Adrenal gland (tissue), 12 donors: ENCODE results near the gene NONO. TPM values are rescaled to one million over a fixed set of nuclear protein-coding genes. Genes with fewer than 3 reads are reported as not detected.
"Not testable (repeated sequence)": the region's sequence is repeated elsewhere in the genome, so short reads cannot be mapped to it uniquely, and the experiment has no call there.

ENCODE experiments used
- DNase-seq, 7 donors: peaks; one replicate each; pipeline ENCODE4 v3.0.0-alpha.2; 2019 to 2020
- H3K27ac ChIP-seq, 5 donors: fragments of 200-600 bp; sonication (generic) in 4 of 5; 1 replicate in 3 of 5; 2 replicates in 2 of 5; pipeline versions ENCODE4 v1.5.1 to v1.8.0; 2016 to 2020; ENCODE audit warnings: mild to moderate bottlenecking in 1 of 5
- H3K27me3 ChIP-seq: fragments of 200-600 bp; 2 replicates; pipeline ENCODE4 v1.8.0; 2021
- H3K36me3 ChIP-seq, 2 donors: fragments of 200-600 bp; replicated peaks in 1 of 2; 1 replicate in 1 of 2; 2 replicates in 1 of 2; pipeline versions ENCODE4 v1.5.1 to v1.8.0; 2018 to 2022
- H3K4me1 ChIP-seq, 2 donors: fragments of 200-600 bp; replicated peaks in 1 of 2; 1 replicate in 1 of 2; 2 replicates in 1 of 2; pipeline versions ENCODE4 v1.5.1 to v1.8.0; 2018 to 2021
- H3K4me3 ChIP-seq, 4 donors: fragments of 200-600 bp; sonication (generic) in 3 of 4; one replicate each; pipeline ENCODE4 v1.5.1; 2016 to 2018
- H3K9me3 ChIP-seq, 3 donors: fragments of 200-600 bp; sonication (generic) in 1 of 3; replicated peaks in 1 of 3; 1 replicate in 2 of 3; 2 replicates in 1 of 3; pipeline versions ENCODE4 v1.5.1 to v1.8.0; 2016 to 2021
- CTCF ChIP-seq, 6 experiments: fragments of 450-650 bp in 4 of 6; fragments of 200-600 bp in 2 of 6; sonication (generic) in 1 of 6; IDR thresholded peaks; 1 replicate in 5 of 6; 2 replicates in 1 of 6; pipeline versions ENCODE4 v1.5.1 to v1.8.0; 2016 to 2021; ENCODE audit warnings: antibody characterized with exemption in 6 of 6, mild to moderate bottlenecking in 2 of 6, moderate library complexity in 1 of 6
- POLR2A ChIP-seq, 2 donors: fragments of 450-650 bp; IDR thresholded peaks; one replicate each; pipeline ENCODE4 v1.6.1; 2017; ENCODE audit warnings: antibody characterized with exemption in 2 of 2, mild to moderate bottlenecking in 2 of 2, moderate library complexity in 1 of 2
- WGBS, 4 donors: extraction: QIAGEN DNeasy Blood & Tissue Kit in 2 of 4; methylation state at CpG; one replicate each; pipeline versions ENCODE4 v1.1.5 to v1.1.7; 2013 to 2017; 5-methylcytosine and 5-hydroxymethylcytosine counted together
- intact Hi-C, 2 donors: fragments of 100-400 bp; cut with DNase I; formaldehyde crosslinking; loops; one replicate each; pipeline versions ENCODE4 v1.14.1 to v1.15.0; 2022 to 2023
- polyA plus RNA-seq, 3 donors: library from polyadenylated mRNA; stranded (reverse); fragments of 200-250 nt in 2 of 3; fragments of 350-450 nt in 1 of 3; fragmentation: Illumina TruSeq in 1 of 3; extraction: RNeasy Lipid Tissue Mini Kit (QIAGEN cat#74804) in 1 of 3; gene quantifications; one replicate each; pipeline ENCODE4 v1.2.3, GENCODE V29; 2013 to 2014
- total RNA-seq, 9 donors: library from RNA; depleted of rRNA in 4 of 9; stranded (reverse); fragments of >200 nt in 4 of 9; fragments of 120-200 nt in 1 of 9; fragmentation: NEBNext Ultra II Directional in 1 of 9; extraction: Animal tissue kit (Norgen Biotek cat#: 25700) in 1 of 9; gene quantifications; one replicate each; pipeline versions ENCODE4 v1.1.0 to v1.2.4, GENCODE V29; 2013 to 2023
- donor health status: healthy with polysubstance abuse.
- donor health status: Bipolar disorder and iron deficiency.
- donor health status: DM: yes; HTN: yes; CAD: no.
- donor health status: DM: no; HTN: no; CAD: no.
- donor health status: DM: no; HTN: no; CAD: no.
- donor health status: DM: yes; HTN: yes; CAD: no.

Gene NONO
- total and polyA plus RNA-seq, 12 donors: 140 to 524 (median 320) TPM

DNA sequence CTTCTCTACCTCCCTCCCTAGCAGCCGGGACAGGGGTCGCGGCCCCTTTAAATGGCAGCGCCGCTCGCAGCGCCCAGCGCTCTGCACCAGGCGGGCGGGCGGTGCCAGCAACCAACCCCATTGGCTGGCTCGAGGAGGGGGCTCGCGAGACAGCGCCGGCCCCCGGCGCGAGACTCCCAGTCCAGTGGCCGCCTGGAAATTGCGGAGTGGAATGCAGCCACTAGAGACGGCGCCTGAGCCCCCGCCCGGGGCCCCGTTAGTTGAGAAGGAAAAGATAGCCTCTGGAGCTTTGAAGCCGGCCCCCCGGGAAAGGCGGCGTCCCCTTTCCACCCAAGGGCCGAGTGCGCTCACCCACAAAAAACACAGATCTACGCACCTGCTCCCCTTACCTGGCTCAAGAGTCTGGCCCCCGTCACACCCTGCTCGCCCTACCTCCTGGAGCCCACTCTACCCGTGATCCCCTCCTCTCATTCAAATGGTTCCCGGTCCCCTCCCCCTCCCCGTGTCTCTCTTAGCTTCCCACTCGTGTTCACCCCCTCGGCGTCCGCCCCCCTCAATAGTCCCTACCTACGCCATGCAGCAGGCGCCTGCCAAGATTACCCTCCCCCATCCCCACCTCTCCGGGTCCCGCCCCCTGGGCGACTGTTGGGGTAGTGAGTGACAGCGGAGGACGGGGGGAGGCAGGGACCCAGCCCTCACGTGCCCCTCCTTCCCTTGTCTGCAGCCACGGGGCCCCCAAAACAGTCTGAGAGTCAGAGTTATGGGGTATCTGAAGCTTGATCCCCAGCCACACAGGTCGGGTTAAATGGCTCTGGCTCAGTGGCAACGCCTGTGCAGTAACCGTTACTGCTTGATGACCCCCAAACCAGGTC is 29.1 kb upstream of the NONO start, which contains the start of gene ZMYM3:
TSS of gene ZMYM3 (minus strand) at position 49 of the 872 bp plus-strand sequence. CDS start 885 bp downstream, outside the sequence.
- Histone ChIP-seq H3K27ac (peak within 1 kb of the TSS; percentile 72 to 92 (median 86)), H3K36me3 (peaks cover 0 to 15% of the 10 kb centered on the region in 2 donors), H3K4me1 (peaks cover 0 to 7% of the 10 kb centered on the region in 2 donors), H3K27me3 (peaks cover 14% of the 10 kb centered on the region), H3K4me3 (peak within 1 kb of the TSS; percentile 33 to 60 (median 46)), H3K9me3 (no peaks in the 10 kb centered on the region)
- no peak for TF ChIP-seq CTCF (IDR thresholded peaks at IDR 0.05)
- TF ChIP-seq POLR2A (IDR thresholded peaks at IDR 0.05): peak; percentile 39 to 72
- peak; percentile 86 to 92 (median 89) for DNase-seq
- intact Hi-C loops: loop anchor here in 1 of 2 donors (5.0 kb wide), 1 partner anchor 33 kb away; no protein-coding TSS in a partner anchor
- WGBS, 4 donors: 0 to 34% (median 15%) methylated on average over 6 to 54 of the region's 54 CpGs

GRCh38 chrX:71256051-71256450 is 27.4 kb upstream of the NONO start:
- H3K4me1 ChIP-seq: peaks cover 0 to 7% of the 10 kb centered on the region in 2 donors
- peak overlapping the region; percentile 43 to 92 (median 86) for H3K27ac ChIP-seq
- H3K4me3 ChIP-seq: no peak overlapping the region
- DNase-seq: peak in 3 of 7 donors; percentile 28 to 49 (median 33)
- H3K9me3 ChIP-seq: no peaks in the 10 kb centered on the region
- peaks cover 14% of the 10 kb centered on the region for H3K27me3 ChIP-seq
- intact Hi-C loops: no loop called here
- 40 to 62% (median 59%) methylated on average over 6 of the region's 6 CpGs for WGBS, 4 donors
- no peaks in the 10 kb centered on the region for H3K36me3 ChIP-seq
- TF ChIP-seq POLR2A (IDR thresholded peaks at IDR 0.05): no peak

DNA sequence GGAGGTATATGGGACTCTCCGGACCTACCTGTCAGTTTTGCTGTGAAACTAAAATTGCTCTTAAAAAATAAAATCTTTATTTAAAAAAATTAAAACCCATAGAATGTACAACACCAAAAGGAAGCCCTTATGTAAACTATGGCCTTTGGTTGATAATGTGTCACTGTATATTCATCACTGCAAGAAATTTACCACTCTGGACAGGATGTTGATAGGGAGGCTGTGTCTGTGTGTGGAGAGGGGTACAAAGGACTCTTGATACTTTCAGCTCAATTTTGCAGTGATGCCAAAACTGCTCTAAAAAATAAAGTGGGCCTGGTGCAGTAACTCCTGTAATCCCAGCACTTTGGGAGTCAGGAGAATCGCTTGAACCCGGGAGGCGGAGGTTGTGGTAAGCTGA is 26.6 kb upstream of the NONO start:
- H3K4me3 ChIP-seq: no peak overlapping the region
- H3K27me3 ChIP-seq: peaks cover 12% of the 10 kb centered on the region
- no peak overlapping the region for H3K27ac ChIP-seq
- H3K36me3 ChIP-seq: no peaks in the 10 kb centered on the region
- TF ChIP-seq POLR2A (IDR thresholded peaks at IDR 0.05) (no peak), CTCF (IDR thresholded peaks at IDR 0.05) (no peak)
- no peak for DNase-seq
- H3K4me1 ChIP-seq: peaks cover 0 to 7% of the 10 kb centered on the region in 2 donors
- 77 to 97% (median 92%) methylated on average over 4 of the region's 4 CpGs for WGBS, 4 donors
- no peaks in the 10 kb centered on the region for H3K9me3 ChIP-seq
- intact Hi-C loops: no loop called here

DNA sequence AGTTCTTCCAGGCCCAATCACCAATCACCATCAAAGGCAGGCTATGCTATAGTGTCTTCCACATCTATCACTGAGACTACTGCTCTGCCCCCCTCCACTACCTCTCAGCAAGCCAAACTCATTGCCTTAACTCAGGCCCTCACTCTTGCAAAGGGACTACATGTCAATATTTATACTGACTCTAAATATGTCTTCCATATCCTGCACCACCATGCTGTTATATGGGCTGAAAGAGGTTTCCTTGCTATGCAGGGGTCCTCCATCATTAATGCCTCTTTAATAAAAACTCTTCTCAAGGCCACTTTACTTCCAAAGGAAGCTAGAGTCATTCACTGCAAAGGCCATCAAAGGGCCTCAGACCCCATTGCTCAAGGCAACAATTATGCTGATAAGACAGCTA is 14.8 kb upstream of the NONO start:
- H3K9me3 ChIP-seq, intact Hi-C loops, H3K36me3 ChIP-seq, H3K4me3 ChIP-seq, H3K27ac ChIP-seq, DNase-seq, H3K4me1 ChIP-seq, H3K27me3 ChIP-seq: not testable (repeated sequence)

GRCh38 chrX:71269801-71270395 is 13.5 kb upstream of the NONO start:
- intact Hi-C loops: no loop called here
- DNase-seq: no peak
- no peak for TF ChIP-seq CTCF (IDR thresholded peaks at IDR 0.05)
- no peak for TF ChIP-seq POLR2A (IDR thresholded peaks at IDR 0.05)
- Histone ChIP-seq H3K9me3 (no peaks in the 10 kb centered on the region), H3K36me3 (no peaks in the 10 kb centered on the region), H3K4me1 (no peaks in the 10 kb centered on the region), H3K27me3 (no peaks in the 10 kb centered on the region), H3K4me3 (no peak overlapping the region), H3K27ac (no peak overlapping the region)
- WGBS, 4 donors: 81 to 98% (median 87%) methylated on average over 12 to 19 of the region's 19 CpGs; no CpG with 5 or more reads in 1 of the 4 donors

DNA sequence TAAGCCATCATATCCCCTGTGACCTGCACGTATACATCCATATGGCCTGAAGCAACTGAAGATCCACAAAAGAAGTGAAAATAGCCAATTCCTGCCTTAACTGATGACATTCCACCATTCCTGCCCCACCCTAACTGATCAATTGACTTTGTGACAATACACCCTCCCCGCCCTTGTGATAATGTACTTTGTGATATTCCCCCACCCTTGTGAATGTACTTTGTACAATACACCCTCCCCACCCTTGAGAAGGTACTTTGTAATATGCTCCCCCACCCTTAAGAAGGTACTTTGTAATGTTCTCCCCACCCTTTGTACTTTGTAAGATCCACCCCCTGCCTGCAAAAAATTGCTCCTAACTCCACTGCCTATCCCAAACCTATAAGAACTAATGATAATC is 11.1 kb upstream of the NONO start:
- intact Hi-C loops, H3K27ac ChIP-seq, H3K36me3 ChIP-seq, H3K4me1 ChIP-seq, DNase-seq, H3K27me3 ChIP-seq, H3K4me3 ChIP-seq, H3K9me3 ChIP-seq: not testable (repeated sequence)
- 72 to 91% (median 90%) methylated on average over 2 of the region's 2 CpGs for WGBS, 4 donors

- H3K36me3 ChIP-seq, H3K27me3 ChIP-seq, H3K4me3 ChIP-seq, H3K27ac ChIP-seq, H3K4me1 ChIP-seq, H3K9me3 ChIP-seq, DNase-seq, intact Hi-C loops: not testable (repeated sequence)
- 78 to 98% (median 95%) methylated on average over 1 to 11 of the region's 11 CpGs for WGBS, 4 donors
Measured at GRCh38 chrX:71281300-71281699, 2.1 kb upstream of the NONO start.
